ENCODE results near the gene VPS37C.

Gene VPS37C

DNA sequence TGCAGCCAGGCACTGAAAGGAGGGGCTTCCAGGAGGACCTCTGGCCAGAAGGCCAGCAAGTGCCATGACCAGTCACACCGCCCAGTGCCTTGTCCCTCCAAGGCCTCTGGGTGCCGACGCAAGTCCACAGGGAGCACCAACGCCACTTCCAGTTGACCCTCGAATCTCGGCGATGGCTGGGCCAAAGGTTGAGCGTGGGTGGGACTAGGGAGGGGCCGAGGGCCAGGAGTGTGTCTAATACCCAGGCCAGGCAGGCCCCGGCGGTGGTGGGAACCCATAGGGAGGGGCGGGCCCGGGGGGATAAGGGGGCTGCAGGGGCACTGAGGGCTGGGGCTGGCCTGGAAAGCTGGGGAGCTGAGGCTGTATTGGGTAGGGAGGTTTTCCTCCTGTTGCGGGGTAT lies 29.6 kb downstream of the VPS37C start:
- no peak for DNase-seq

- DNase-seq: no peak
Measured at GRCh38 chr11:61131186-61131585, 30.0 kb downstream of the VPS37C start.

DNA sequence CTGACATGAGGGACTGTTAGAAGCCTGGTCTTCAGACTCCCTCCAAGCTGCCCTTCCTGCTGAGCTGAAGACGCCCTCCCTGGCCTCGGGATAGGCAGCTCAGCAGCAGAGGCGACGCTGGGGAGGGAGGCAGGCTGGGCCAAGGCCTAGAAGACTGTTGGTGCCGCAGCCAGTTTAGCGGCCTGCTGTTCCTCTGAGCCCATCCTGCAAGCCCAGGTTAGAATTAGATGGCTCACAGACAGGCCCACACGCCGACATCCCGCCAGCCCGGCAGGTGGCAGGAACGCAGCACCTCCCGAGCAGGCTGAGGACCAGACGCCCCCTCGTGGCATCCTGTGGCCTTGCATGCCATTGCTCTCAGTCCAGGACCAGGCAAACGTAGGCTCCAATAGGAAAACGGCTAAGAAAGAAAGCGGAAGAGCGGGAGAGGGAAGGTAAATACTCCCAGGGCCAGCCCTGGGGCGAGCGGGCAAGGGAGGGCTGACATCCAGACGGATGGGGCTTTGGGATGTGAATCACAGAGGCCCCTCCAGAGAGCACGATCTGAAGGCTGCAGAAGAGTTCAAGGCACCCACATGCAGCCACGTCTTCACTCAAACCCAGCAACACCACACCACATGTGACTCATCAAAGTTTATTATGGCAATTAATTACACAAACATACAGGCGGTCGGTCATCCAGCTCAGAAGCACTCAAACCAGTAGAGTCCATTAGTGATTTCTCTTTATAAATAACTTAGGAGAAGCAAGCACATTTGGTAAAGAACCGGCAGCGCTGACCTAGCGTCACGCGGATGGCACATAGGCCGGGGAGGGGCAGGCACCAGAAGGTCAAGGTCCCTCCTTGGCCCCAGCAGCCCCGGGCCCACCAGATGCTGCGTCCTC lies 31.3 kb downstream of the VPS37C start:
- peak; percentile 89 for DNase-seq

- DNase-seq: no peak
Measured at GRCh38 chr11:61128947-61129638, 32.1 kb downstream of the VPS37C start.

- no peak for DNase-seq
Measured at GRCh38 chr11:61127991-61128390, 33.2 kb downstream of the VPS37C start.

- DNase-seq: no peak
Measured at GRCh38 chr11:61126256-61126655, 35.0 kb downstream of the VPS37C start.

- no peak for DNase-seq
Measured at GRCh38 chr11:61125310-61125684, 35.9 kb downstream of the VPS37C start.

GRCh38 chr11:61124574-61125309 lies 36.5 kb downstream of the VPS37C start:
- no peak for DNase-seq

DNA sequence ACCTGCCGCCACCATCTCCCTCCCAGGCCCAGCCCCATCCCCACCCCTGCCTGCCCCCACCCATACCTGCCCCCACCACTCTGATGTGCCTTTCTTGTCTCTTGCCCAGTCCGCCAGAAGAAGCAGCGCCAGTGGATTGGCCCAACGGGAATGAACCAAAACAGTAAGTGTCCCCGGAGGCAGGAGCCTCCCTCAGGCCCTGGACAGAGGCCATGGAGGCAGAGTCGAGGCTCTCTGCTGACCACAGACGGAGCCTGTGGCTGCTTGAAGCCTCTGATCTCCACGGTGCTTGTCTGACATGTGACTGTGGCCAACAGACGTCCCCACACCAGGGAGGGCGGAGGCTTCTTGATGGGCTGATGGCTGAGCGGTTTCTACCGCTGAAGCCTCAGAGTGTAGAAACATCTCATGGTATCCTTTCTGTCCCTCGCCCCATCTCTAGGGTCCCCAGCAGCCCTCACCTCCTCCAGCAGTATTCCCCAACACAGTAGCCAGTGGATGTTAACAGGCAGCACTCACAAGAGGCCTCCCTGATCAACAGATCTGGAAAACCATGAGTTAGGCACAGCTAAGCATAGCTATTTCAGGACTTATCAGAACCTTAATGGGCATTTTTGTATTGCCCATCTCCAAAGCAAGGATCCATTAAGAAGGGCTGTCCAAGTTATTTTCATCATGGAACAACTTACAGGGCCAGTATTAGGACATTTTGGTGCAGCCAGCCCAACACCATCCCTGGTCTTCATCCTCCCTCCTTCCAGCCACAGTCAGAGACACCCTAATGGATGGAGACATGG lies 37.3 kb downstream of the VPS37C start:
- DNase-seq: no peak

DNA sequence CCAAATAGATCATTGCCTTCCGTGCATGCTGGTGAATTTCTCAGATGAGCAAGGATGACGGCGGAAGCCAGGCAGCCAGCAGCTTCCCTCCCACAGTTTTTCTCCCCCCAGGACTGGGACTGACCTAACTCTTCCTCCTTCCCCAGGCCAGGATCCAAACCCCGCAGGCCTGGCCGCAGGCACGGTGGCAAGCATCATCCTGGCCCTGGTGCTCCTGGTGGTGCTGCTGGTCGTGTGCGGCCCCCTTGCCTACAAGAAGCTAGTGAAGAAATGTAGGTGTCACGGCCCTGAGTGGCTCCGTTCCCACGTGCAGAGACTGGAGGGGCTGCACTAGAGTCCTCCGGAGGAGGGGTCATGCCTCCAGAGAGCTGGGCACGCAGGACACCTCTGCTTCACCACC lies 38.5 kb downstream of the VPS37C start:
- no peak for DNase-seq

DNA sequence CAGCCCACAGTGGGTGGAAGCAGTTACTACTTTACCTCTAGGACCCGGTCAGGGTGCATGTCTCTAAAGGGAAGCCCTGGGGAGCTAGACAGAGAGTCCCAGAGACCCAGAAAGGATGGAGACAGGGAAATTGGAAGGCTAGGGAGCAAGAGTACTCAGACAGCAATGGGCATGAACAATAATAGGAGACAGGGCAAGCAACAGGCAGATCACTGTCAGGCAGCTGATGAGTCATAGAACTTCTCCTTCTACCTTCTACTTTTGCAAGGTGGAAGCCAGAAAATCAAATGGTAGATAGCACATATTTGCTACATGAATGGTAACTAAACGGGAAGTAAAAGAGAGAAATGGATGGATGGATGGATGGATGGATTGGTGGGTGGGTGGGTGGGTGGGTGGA lies 39.3 kb downstream of the VPS37C start:
- no peak for DNase-seq

- DNase-seq: no peak
Measured at GRCh38 chr11:61121192-61121831, 39.9 kb downstream of the VPS37C start.

DNA sequence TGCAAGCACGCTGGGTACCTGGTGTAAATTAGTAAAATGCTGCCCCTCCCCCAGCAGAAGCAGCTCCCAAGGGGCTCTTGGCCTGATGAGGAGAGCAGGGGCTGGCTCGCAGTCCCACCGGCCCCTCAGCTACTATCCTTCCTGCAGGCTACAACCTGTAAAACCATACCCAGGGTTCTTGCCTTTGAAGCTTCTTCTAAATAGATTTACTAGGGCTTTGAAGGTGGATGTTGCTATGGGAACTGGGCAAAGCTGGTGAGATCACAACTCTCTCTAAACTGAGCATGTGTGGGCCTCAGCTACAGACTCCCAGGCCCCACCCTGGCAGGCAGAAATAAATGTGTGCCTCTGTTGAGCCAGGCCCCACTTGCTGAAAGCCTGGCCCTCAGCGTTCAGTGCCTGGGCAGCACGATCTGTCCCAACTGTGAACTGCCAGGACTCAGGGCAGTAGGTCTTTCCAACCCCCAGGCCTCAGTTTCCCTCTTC lies 40.5 kb downstream of the VPS37C start:
- peak; percentile 52 for DNase-seq

GRCh38 chr11:61120099-61120705 lies 41.0 kb downstream of the VPS37C start:
- no peak for DNase-seq

DNA sequence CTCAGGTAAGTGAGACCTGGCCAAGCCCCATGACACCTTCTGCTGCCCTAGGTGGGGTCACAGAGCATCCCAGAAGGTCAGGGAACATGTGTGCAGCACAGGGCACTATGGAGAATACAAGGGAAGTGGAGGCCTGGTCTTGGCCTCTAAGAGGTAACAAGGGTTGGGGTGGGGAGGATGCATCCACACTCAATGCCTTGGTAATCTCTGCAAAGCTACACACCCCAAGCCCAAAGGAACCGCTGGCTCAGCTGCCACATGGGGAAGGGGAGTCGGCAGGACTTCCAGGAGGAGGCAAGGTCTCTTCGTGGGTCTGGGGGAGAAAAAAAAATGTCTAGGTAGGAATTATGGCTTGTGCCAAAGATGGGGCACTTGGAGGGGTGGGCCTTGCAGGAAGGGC lies 41.7 kb downstream of the VPS37C start:
- DNase-seq: no peak

- no peak for DNase-seq
Measured at GRCh38 chr11:61119055-61119454, 42.2 kb downstream of the VPS37C start.

DNA sequence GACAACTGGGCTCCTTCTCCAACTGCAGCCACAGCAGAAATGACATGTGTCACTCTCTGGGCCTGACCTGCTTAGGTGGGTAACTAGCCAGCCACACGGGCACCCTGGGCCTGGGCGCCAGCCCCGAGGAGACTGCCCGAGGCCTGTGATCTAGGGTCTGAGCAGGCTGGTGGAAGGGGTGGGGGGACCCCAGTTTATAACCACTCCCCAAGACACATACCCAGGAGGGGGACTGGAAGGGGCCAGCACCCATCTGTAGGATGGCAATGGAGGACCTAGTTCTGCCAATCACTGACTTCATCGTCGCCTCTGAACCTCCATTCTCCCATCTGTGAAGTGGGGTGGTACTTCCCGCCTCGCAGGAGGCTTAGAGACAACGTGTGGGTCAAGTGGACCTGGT lies 42.8 kb downstream of the VPS37C start:
- DNase-seq: no peak

GRCh38 chr11:61118004-61118403 lies 43.2 kb downstream of the VPS37C start:
- DNase-seq: no peak

DNA sequence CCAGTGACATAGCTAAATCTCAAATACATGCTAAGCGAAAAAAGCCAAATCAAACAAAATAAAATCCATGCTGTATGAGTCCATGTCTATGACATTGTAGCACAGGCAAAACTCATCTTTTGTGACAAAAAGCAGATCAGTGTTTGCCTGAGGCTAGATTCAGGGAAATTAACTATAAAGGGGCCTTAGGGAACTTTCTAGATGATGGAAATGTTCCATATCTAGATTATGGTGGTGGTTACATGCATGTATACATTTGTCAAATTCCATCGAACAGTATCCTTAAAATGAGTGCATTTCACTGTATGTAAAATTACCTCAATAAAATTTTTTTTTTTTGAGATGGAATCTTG lies 44.1 kb downstream of the VPS37C start:
- no peak for DNase-seq

GRCh38 chr11:61116426-61117167 lies 44.6 kb downstream of the VPS37C start:
- no peak for DNase-seq

Measured in activated gamma-delta T cell treated with Interleukin-2 at 50 U/mL for 16 hours (primary cell).